Stimulated activated naive B cell treated with anti-CD40 and anti-IgM and Interleukin-4, amounts not matched to agents 10 μg/mL and 1 μg/mL and 100 μg/mL, for 72 hours (primary cell): ENCODE data around the gene LEMD3.

ENCODE experiments used
- ATAC-seq, 2 donors: fragments of 150-1000 bp; cut with Tn5 transposase; replicated peaks; 2 replicates each; pipeline ENCODE4 v1.10.0; 2021; ENCODE audit warnings: moderate library complexity in 1 of 2
- DNase-seq: peaks from one replicate; pipeline ENCODE4 v3.0.0; 2021
- H3K27ac Mint-ChIP-seq: one replicate; pipeline ENCODE4 v1.8.0; 2022; ENCODE audit warnings: mild to moderate bottlenecking, mixed read lengths
- H3K27me3 Mint-ChIP-seq, 2 donors: one replicate each; pipeline ENCODE4 v1.8.0; 2022; ENCODE audit warnings: mixed read lengths in 2 of 2
- H3K36me3 Mint-ChIP-seq, 2 donors: one replicate each; pipeline ENCODE4 v1.8.0; 2022; ENCODE audit warnings: mixed read lengths in 2 of 2, mild to moderate bottlenecking in 1 of 2
- H3K4me1 Mint-ChIP-seq, 2 donors: one replicate each; pipeline ENCODE4 v1.8.0; 2022; ENCODE audit warnings: mixed read lengths in 2 of 2, mild to moderate bottlenecking in 1 of 2
- H3K4me3 Mint-ChIP-seq, 2 donors: one replicate each; pipeline ENCODE4 v1.8.0; 2022; ENCODE audit warnings: mild to moderate bottlenecking in 2 of 2, mixed read lengths in 2 of 2, moderate library complexity in 1 of 2
- H3K9me3 Mint-ChIP-seq, 2 donors: one replicate each; pipeline ENCODE4 v1.8.0; 2022; ENCODE audit warnings: mixed read lengths in 2 of 2, mild to moderate bottlenecking in 1 of 2

LEMD3 gene

DNA sequence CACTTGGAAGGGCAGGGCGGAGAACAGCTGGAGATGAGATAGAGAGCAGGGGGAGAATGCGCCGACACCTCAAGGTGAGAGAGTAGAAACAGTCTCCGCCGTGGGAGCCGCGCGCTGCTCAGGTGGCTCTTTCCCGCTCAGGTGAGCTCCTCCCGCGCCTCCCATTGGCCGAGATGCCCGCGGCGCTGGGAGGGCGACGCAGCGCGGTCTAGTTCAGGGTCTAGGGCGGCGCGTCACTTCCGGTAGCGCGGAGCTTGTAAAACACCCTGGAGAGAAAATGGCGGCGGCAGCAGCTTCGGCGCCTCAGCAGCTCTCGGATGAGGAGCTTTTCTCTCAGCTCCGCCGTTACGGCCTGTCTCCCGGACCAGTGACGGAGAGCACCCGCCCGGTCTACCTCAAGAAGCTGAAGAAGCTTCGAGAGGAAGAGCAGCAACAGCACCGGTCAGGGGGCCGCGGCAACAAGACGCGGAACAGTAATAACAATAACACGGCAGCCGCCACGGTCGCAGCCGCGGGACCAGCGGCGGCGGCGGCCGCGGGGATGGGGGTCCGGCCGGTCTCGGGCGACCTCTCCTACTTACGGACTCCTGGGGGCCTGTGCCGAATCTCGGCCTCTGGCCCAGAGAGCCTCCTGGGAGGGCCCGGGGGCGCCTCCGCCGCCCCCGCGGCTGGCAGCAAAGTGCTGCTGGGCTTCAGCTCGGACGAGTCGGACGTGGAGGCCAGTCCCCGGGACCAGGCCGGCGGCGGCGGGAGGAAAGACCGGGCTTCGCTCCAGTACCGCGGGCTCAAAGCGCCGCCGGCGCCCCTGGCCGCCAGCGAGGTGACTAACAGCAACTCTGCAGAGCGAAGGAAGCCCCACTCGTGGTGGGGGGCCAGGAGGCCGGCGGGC, at the start of gene LEMD3:
Gene LEMD3, plus strand, starts transcription at position 264 of the 889 bp plus-strand sequence. Its CDS starts 14 bp downstream, at position 278.
- peaks cover 9 to 26% of the 10 kb centered on the region in 2 donors for H3K4me1 Mint-ChIP-seq
- DNase-seq = peak; percentile 86
- H3K27me3 Mint-ChIP-seq = peaks cover 3 to 5% of the 10 kb centered on the region in 2 donors
- peak within 1 kb of the TSS; percentile 94 to 96 for H3K4me3 Mint-ChIP-seq
- peak within 1 kb of the TSS; percentile 97 for H3K27ac Mint-ChIP-seq
- peak; percentile 95 to 97 for ATAC-seq
- no peaks in the 10 kb centered on the region for H3K9me3 Mint-ChIP-seq
- peaks cover 2 to 4% of the 10 kb centered on the region in 2 donors for H3K36me3 Mint-ChIP-seq

DNA sequence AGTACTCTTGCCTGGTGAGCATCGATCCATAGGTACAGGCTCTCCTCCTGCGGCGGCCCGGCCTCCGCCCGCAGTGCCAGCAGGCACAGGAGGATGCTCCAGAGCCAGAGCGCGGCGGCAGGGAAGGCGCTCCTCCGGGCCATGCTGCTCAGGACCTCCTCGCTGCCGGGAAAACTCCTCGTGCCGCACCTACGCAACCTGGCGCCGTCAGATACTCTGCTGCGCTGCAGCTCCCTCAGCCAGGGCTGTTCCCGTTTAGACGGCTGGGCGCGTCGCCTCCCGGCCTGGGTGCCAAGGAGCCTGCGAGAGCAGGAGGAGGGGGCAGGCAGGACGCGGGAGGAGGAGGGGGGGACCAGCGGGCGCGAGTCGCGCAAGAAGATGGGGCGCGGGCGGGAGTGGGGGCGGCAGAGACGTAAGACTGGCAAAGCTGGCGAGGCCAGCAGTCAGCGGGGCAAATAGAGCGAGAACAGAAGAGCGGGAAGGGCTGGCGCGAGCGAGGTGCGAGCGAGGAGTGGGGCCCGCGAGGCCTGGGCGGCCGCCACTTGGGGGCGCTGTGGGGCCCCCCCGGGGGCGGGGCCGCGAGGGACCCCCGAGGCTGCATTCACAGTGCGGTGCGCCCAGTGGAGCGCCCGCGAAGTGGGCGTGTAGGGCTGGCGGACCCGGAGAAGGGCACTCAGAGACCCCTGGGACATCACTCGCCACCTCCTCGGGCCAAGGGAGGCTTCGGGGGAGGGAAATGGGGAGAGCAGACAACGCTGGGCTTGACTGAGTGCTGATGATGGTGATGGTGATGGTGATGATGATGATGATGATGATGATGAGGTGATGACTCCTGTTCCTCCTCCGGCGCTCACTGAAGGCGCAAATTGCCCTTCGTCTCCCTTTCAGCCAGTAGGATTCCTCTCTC, 48.1 kb upstream of the LEMD3 start, which contains the start of gene WIF1:
Gene WIF1, minus strand, starts transcription at position 257 of the 907 bp plus-strand sequence. Its CDS starts 114 bp downstream, at position 143.
- Mint-ChIP-seq H3K9me3 (no peaks in the 10 kb centered on the region), H3K4me3 (peak within 1 kb of the TSS; percentile 57 to 78), H3K36me3 (no peaks in the 10 kb centered on the region), H3K27ac (no peak within 1 kb of the TSS), H3K27me3 (peaks cover 37 to 48% of the 10 kb centered on the region in 2 donors), H3K4me1 (peaks cover 4 to 13% of the 10 kb centered on the region in 2 donors)
- ATAC-seq (peak; percentile 82 to 83), DNase-seq (no peak)

DNA sequence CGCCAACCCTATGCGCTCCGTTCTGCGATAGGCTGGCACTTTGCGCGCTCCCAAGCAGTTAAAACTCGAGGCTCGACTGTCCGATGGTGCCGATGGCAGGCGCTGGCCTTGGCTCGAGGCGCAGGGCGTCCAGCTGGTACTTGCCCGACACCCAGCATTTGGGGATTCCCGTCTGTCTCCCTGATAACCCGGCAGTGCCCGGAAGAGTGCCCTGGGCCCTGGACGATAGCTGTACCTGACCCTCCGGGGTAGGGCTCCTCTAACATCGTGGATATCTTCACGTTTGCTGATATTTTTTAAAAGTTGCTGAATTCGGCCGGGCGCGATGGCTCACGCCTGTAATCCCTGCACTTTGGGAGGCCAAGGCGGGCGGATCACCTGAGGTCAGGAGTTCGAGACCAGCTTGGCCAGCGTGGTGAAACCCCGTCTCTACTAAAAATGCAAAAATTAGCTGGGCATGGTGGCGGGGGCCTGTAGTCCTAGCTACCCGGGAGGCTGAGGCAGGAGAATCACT, 47.4 kb upstream of the LEMD3 start:
- no peak for DNase-seq
- H3K4me1 Mint-ChIP-seq = peaks cover 4 to 13% of the 10 kb centered on the region in 2 donors
- no peaks in the 10 kb centered on the region for H3K36me3 Mint-ChIP-seq
- peak in 1 of 2 donors; percentile 9 for ATAC-seq
- no peak overlapping the region for H3K27ac Mint-ChIP-seq
- peak overlapping the region; percentile 52 to 78 for H3K4me3 Mint-ChIP-seq
- peaks cover 33 to 42% of the 10 kb centered on the region in 2 donors for H3K27me3 Mint-ChIP-seq
- no peaks in the 10 kb centered on the region for H3K9me3 Mint-ChIP-seq

DNA sequence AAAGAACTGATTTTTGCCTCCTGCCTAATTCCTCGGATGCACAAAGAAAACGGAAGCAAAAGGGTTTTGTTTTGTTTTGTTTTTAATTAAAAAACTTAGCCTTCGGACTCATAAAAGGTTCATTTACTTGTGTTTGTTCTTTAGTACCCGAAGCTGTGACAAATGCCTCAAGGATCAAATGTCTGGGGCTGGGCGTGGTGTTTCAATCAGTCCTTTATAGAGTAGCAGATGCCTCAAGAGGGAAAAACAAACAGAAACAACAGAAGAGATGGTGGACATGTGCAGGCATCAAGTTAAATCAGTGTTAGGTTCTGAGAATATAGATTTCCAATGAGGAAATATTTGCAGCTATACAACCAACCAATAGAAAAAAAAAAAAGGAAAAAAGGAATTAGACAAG, 46.7 kb upstream of the LEMD3 start:
- H3K9me3 Mint-ChIP-seq = no peaks in the 10 kb centered on the region
- no peaks in the 10 kb centered on the region for H3K36me3 Mint-ChIP-seq
- no peak for DNase-seq
- H3K27me3 Mint-ChIP-seq = peaks cover 30 to 38% of the 10 kb centered on the region in 2 donors
- H3K4me1 Mint-ChIP-seq = peaks cover 4 to 13% of the 10 kb centered on the region in 2 donors
- H3K27ac Mint-ChIP-seq = no peak overlapping the region
- no peak for ATAC-seq
- H3K4me3 Mint-ChIP-seq = no peak overlapping the region

DNA sequence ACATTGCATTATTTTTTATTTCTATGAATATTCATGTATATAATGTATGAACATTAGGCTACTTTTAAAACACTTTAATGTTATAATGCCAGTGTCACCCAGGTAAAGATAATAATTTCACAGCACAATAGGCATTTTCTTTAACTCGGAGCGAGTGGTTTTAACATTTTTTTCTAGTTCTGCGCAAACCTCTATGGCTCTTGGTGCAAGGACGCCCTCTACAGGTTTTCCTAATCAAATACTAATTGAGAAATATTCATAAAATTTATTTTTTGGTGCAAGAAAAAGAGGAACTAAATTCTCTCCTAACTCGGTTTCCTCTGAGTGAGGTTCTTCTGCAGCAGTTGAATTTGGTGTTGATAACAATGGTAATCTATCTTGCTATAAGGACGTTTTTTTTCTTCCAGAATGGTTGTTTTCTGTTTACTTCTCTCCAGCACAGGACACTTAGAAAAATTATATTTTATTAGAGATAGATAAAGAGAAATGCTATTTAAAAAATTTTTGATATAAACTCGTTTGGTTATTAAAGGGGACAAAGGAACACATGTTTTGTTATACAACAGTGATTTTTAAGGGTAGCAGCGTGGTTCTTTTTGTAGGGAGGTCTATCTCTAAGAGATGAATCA, 45.8 kb upstream of the LEMD3 start:
- Mint-ChIP-seq H3K27ac (no peak overlapping the region), H3K36me3 (no peaks in the 10 kb centered on the region), H3K9me3 (no peaks in the 10 kb centered on the region), H3K4me3 (no peak overlapping the region), H3K27me3 (peaks cover 28 to 34% of the 10 kb centered on the region in 2 donors), H3K4me1 (peaks cover 4 to 13% of the 10 kb centered on the region in 2 donors)
- no peak for DNase-seq
- ATAC-seq = no peak

DNA sequence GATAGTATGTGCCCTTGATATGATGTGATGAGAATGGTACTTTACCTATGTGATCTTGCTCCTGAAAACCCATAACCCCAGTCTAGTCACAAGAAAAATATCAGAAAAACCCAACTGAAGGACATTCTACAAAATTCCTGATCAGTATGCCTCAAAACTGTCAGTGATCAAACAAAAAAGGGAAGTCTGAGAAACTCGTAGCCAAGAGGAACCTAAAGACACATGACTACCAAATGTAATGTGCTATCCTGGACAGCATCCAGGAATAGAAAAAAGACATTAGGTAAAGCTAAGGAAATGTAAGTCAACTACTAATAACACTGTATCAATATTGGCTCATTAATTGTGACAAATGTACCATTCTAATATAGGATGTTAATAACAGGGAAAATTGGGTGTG, 44.1 kb upstream of the LEMD3 start:
- Mint-ChIP-seq H3K4me3 (no peak overlapping the region), H3K27me3 (peaks cover 26% of the 10 kb centered on the region in 2 donors), H3K36me3 (no peaks in the 10 kb centered on the region), H3K9me3 (no peaks in the 10 kb centered on the region), H3K4me1 (peaks cover 4 to 13% of the 10 kb centered on the region in 2 donors), H3K27ac (no peak overlapping the region)
- no peak for DNase-seq
- no peak for ATAC-seq

DNA sequence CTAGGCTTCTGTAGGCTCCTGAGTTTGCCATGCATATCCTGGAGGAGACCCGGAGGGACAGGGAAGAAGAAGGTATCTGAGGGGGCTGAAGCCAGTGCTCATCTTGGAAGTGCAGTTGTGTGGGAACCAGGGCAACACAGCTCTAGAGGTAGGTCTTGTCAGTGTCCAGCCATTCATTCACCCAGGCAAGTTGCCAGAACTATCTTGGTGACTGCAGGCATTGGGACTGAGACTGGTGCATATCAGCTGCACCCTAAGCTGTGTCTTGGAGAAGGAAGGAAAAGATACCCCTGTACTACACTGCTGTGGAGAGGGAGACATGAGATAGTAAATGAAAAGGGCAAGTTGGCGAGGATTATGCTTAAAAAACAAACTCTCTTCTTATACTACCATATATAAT, 43.4 kb upstream of the LEMD3 start:
- no peak overlapping the region for H3K4me3 Mint-ChIP-seq
- peaks cover 3 to 8% of the 10 kb centered on the region in 2 donors for H3K4me1 Mint-ChIP-seq
- no peak overlapping the region for H3K27ac Mint-ChIP-seq
- peaks cover 20% of the 10 kb centered on the region in 2 donors for H3K27me3 Mint-ChIP-seq
- no peak for ATAC-seq
- no peak for DNase-seq
- H3K9me3 Mint-ChIP-seq = no peaks in the 10 kb centered on the region
- H3K36me3 Mint-ChIP-seq = no peaks in the 10 kb centered on the region

DNA sequence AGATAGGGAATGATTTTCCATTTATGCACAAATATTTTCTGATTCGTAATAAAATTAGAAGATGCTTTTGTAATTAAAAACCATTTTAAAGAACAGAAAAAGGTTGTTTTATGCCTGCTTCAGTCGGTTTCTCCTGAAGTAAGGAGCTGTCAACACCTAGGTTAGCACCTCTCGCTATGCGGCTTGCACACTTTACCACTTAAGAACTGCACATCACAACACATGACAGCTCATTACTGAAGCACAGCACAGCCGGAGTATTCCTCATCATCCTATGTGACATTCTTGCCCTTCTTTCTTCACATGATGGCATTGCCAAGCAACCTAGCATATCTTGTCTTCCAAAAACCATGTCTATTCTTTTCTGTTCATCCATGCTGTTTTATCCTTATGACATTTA, 42.9 kb upstream of the LEMD3 start:
- H3K27me3 Mint-ChIP-seq = peaks cover 15 to 16% of the 10 kb centered on the region in 2 donors
- H3K4me3 Mint-ChIP-seq = no peak overlapping the region
- H3K27ac Mint-ChIP-seq = no peak overlapping the region
- H3K9me3 Mint-ChIP-seq = no peaks in the 10 kb centered on the region
- ATAC-seq (no peak), DNase-seq (no peak)
- peaks cover 2 to 5% of the 10 kb centered on the region in 2 donors for H3K4me1 Mint-ChIP-seq
- H3K36me3 Mint-ChIP-seq = no peaks in the 10 kb centered on the region

DNA sequence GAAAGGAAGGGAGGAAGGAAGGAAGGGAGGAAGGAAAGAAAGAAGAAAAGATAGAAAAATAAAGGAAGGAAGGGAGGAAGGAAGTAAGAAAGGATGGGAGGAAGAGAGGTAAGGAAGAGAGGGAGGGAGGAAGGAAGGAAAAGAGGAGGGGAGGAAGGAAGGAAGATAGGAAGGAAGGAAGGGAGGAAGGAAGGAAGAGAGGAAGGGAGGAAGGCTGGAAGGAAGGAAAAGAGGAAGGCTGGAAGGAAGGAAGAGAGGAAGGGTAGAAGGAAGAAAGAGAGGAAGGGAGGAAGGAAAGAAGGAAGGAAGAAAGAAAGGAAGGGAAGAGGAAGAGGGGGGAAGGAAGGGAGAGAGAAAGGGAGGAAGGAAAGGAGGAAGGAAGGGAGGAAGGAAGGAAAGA, 35.5 kb upstream of the LEMD3 start:
- peaks cover 1 to 5% of the 10 kb centered on the region in 2 donors for H3K36me3 Mint-ChIP-seq
- no peak for DNase-seq
- peaks cover 4 to 9% of the 10 kb centered on the region in 2 donors for H3K9me3 Mint-ChIP-seq
- ATAC-seq = no peak
- H3K4me3 Mint-ChIP-seq = no peak overlapping the region
- peaks cover 0 to under 1% of the 10 kb centered on the region in 2 donors for H3K4me1 Mint-ChIP-seq
- peaks cover 0 to 5% of the 10 kb centered on the region in 2 donors for H3K27me3 Mint-ChIP-seq
- H3K27ac Mint-ChIP-seq = no peak overlapping the region

DNA sequence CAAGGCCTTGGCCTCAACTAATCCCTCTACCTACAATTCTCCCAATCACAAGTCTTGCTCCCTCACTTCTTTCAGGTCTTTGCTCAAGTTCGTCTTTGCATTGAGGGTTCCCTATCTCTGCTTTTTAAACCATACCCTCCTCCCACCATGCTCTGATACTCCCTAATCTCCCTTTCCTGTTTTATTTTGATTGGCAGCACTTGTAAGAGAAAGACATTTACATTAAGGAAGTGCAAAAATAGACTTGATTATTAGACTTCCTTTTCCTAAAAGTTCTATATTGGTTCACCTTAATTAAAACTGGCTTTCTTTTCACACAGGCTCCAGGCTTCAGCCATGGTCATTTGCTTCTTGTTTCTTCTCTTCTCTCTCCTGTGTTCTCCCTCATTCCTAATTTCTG, 30.0 kb upstream of the LEMD3 start:
- Mint-ChIP-seq H3K27ac (no peak overlapping the region), H3K4me1 (peaks cover 7 to 11% of the 10 kb centered on the region in 2 donors), H3K4me3 (no peak overlapping the region), H3K36me3 (peaks cover 0 to 5% of the 10 kb centered on the region in 2 donors), H3K9me3 (peaks cover 4% of the 10 kb centered on the region in 2 donors), H3K27me3 (no peaks in the 10 kb centered on the region)
- ATAC-seq (no peak), DNase-seq (no peak)

DNA sequence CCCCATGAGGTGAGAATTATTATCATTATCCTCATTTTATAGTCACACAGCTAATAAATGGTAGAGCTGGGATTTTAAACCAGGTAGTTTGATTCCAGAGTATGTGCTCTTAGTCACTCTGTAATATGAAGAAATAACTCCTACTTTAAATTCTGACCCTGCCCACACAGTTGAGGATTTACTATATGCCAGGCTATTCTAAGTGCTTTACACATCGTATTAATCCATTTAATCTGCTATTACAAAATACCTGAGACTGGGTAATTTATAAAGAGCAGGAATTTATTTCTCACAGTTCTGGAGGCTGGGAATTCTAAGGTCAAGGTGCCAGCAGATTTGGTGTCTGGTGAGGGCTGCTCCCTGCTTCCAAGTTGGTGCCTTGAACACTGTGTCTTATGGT, 28.6 kb upstream of the LEMD3 start:
- Mint-ChIP-seq H3K27ac (no peak overlapping the region), H3K4me1 (peaks cover 7 to 11% of the 10 kb centered on the region in 2 donors), H3K4me3 (no peak overlapping the region), H3K27me3 (no peaks in the 10 kb centered on the region), H3K36me3 (peaks cover 0 to 5% of the 10 kb centered on the region in 2 donors), H3K9me3 (peaks cover 4% of the 10 kb centered on the region in 2 donors)
- no peak for DNase-seq
- ATAC-seq = no peak

DNA sequence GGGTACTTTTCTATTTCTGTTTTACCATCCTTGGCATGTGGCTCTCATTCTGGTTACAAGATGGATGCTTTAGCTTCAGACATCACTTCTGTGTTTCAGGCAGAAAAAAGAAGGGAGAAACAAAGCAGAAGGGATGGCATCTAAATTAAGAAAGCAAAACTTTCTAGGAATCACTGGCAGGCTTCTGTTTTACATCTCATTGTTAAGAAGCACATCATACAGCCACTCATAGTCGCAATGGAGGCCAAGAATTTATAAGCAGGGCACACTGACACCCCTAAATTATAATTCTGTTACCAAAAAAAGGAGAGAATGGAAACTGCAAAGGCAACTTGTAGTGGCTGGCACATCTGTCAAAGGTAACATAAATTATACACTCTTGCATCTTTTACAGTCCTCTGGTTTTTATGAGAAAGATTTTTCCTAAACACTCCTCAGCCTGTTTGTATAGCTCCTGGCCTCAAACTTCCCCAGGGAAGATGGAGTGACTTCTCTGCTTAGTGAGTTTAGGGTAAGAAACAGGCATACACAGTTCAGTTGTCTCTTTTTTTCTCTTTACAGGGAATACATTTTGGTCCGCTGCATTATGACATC, 22.0 kb upstream of the LEMD3 start:
- Mint-ChIP-seq H3K9me3 (no peaks in the 10 kb centered on the region), H3K36me3 (no peaks in the 10 kb centered on the region), H3K4me3 (no peak overlapping the region), H3K27ac (no peak overlapping the region), H3K4me1 (no peaks in the 10 kb centered on the region), H3K27me3 (peaks cover 9 to 11% of the 10 kb centered on the region in 2 donors)
- DNase-seq (no peak), ATAC-seq (no peak)

DNA sequence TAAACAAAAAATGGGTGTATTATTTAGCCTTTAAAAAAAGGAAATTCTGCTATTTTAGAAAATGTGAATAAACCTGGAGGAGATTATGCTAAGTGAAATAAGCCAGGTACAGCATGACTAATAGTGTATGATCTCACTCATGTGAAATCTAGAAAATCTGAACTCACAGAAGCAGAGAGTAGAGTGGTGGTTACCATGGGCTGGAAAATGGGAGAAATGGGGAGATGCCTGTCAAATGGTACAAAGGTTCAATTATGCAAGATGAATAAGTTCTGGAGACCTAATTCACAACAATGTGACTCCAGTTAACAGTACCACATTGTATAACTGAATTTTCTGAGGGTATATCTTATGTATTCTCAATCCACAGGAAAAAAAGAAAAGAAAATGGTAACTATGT, 17.4 kb upstream of the LEMD3 start:
- Mint-ChIP-seq H3K27me3 (peaks cover 9 to 11% of the 10 kb centered on the region in 2 donors), H3K36me3 (no peaks in the 10 kb centered on the region), H3K4me3 (no peak overlapping the region), H3K4me1 (peaks cover 4 to 9% of the 10 kb centered on the region in 2 donors), H3K9me3 (no peaks in the 10 kb centered on the region), H3K27ac (no peak overlapping the region)
- DNase-seq (no peak), ATAC-seq (no peak)
